GM12875 (cell line): ENCODE data around the gene DCP1A.
"Not testable (repeated sequence)": the region's sequence is repeated elsewhere in the genome, so short reads cannot be mapped to it uniquely, and the experiment has no call there.

Source experiments
- H3K4me3 ChIP-seq: one replicate; pipeline ENCODE4 v1.5.1; 2011; ENCODE audit warnings: low read depth, low read length, control low read depth
- TF ChIP-seq, protein P1 (sequence below): IDR thresholded peaks from 2 replicates; pipeline ENCODE4 v1.5.1; 2011; ENCODE audit warnings: low read depth, mild to moderate bottlenecking, control low read depth, inconsistent platforms, low read length, moderate library complexity, borderline replicate concordance; ENCODE audit not compliant: insufficient read depth

Gene DCP1A

GRCh38 chr3:53303549-53303948, 43.8 kb downstream of the DCP1A start:
- no peak overlapping the region for H3K4me3 ChIP-seq
- TF ChIP-seq, protein P1, sequence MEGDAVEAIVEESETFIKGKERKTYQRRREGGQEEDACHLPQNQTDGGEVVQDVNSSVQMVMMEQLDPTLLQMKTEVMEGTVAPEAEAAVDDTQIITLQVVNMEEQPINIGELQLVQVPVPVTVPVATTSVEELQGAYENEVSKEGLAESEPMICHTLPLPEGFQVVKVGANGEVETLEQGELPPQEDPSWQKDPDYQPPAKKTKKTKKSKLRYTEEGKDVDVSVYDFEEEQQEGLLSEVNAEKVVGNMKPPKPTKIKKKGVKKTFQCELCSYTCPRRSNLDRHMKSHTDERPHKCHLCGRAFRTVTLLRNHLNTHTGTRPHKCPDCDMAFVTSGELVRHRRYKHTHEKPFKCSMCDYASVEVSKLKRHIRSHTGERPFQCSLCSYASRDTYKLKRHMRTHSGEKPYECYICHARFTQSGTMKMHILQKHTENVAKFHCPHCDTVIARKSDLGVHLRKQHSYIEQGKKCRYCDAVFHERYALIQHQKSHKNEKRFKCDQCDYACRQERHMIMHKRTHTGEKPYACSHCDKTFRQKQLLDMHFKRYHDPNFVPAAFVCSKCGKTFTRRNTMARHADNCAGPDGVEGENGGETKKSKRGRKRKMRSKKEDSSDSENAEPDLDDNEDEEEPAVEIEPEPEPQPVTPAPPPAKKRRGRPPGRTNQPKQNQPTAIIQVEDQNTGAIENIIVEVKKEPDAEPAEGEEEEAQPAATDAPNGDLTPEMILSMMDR, result no peak

- H3K4me3 ChIP-seq, result no peak overlapping the region
- TF ChIP-seq, protein P1, result no peak
These were observed 46.5 kb downstream of the DCP1A start for GRCh38 chr3:53300826-53301225.

GRCh38 chr3:53299611-53300023, 47.7 kb downstream of the DCP1A start:
- H3K4me3 ChIP-seq, result not testable (repeated sequence)
- TF ChIP-seq, protein P1, result peak; percentile 62

DNA sequence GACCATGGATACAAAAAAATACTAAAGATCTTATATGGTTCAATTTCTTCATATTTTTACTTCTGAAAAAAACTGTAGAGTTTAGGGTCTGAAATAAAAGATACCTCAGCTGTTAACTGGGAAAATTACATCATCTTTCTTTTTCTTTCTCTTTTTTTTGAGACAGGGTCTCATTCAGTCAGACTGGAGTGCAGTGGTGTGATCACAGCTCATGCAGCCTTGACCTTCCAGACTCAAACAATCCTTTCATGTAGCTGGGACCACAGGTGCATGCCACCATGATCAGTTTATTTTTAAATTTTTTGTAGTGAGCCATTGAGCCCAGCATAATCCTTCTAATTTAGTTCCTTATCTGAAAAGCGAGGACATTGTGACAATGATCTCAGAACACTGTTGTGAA, 51.9 kb downstream of the DCP1A start:
- TF ChIP-seq, protein P1, result no peak
- H3K4me3 ChIP-seq, result no peak overlapping the region

GRCh38 chr3:53293867-53294266, 53.5 kb downstream of the DCP1A start:
- TF ChIP-seq, protein P1, result no peak
- no peak overlapping the region for H3K4me3 ChIP-seq

- no peak overlapping the region for H3K4me3 ChIP-seq
- TF ChIP-seq, protein P1, result no peak
These were observed 59.1 kb downstream of the DCP1A start for GRCh38 chr3:53288214-53288613.

DNA sequence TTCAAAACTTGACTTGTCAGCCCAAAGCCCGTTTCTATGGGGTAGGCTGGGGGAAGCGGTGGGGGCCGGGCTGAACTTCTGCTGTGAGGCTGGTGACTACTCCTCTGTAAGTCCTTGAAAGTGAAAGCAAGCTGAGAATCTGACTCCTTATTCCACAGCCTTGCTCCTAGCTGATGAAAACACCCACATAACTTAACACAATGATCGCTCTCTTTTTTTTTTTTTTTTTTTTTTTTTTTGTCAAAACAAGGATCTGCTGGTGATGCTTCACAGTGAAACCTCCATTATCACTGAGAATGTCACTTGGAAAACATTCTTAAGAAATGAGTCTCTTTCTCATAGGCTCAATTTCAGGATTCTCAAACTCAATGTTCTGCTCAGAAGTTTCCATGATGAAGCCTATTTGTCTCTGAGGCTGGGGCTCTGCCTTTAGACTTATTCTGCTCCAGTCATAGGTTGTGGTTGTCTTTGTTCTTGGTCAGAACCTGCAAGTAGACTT, 60.2 kb downstream of the DCP1A start:
- TF ChIP-seq, protein P1, result no peak
- H3K4me3 ChIP-seq, result no peak overlapping the region
